GM20000 (cell line): ENCODE results near the gene RS1.

Experiments
- DNase-seq: peaks from one replicate; pipeline ENCODE4 v3.0.0; 2012; ENCODE audit warnings: low spot score
- CTCF ChIP-seq: IDR thresholded peaks from 2 replicates; pipeline ENCODE4 v1.5.1; 2012; ENCODE audit warnings: mild to moderate bottlenecking, control low read depth; ENCODE audit errors: extremely low read depth, missing control alignments

RS1 gene

GRCh38 chrX:18668071-18668835 lies 3.7 kb downstream of the RS1 start:
- TF ChIP-seq CTCF, result no peak
- peak; percentile 32 for DNase-seq

GRCh38 chrX:18666614-18667013 lies 5.3 kb downstream of the RS1 start:
- TF ChIP-seq CTCF, result no peak
- no peak for DNase-seq

- no peak for DNase-seq
- TF ChIP-seq CTCF, result no peak
Measured at GRCh38 chrX:18664947-18665346, 7.0 kb downstream of the RS1 start.

- DNase-seq, result no peak
- TF ChIP-seq CTCF, result no peak
Measured at GRCh38 chrX:18661273-18661672, 10.6 kb downstream of the RS1 start.

- no peak for TF ChIP-seq CTCF
- no peak for DNase-seq
Measured at GRCh38 chrX:18654875-18655836, 16.8 kb downstream of the RS1 start.

GRCh38 chrX:18652636-18653035 lies 19.3 kb downstream of the RS1 start:
- TF ChIP-seq CTCF, result no peak
- DNase-seq, result no peak

GRCh38 chrX:18650662-18651061 lies 21.2 kb downstream of the RS1 start:
- DNase-seq, result no peak
- TF ChIP-seq CTCF, result no peak
